ENCODE results near the gene CABP4. TPM values are rescaled to one million over a fixed set of nuclear protein-coding genes. Genes with fewer than 3 reads are reported as not detected.

CABP4 gene
- total and polyA plus RNA-seq, 10 of the 15 experiments (the other 5 are each of a cell fraction or from before 2014, with no cell fraction given) = 0.04 to 0.41 (median 0.14) TPM; not detected in 2

- ChIA-PET POLR2A (interaction anchor here (0.7 to 3.9 kb wide), 10 partner anchors 12 to 50 kb away, joined by 3 to 28 read pairs (median 8); partner anchors contain the start of genes PPP1CA, PTPRCAP and TBC1D10C), RAD21 (ENCODE audit: unreplicated experiment) (interaction anchor here (0.9 to 2.4 kb wide), 4 partner anchors 18 to 41 kb away, joined by 3 to 8 read pairs (median 4); partner anchors contain the start of genes PPP1CA and RAD9A), CTCF (interaction anchor here (0.9 to 1.6 kb wide), 5 partner anchors 12 to 50 kb away, joined by 3 to 5 read pairs (median 4); partner anchors contain the start of genes PTPRCAP and TMEM134), SMC1A (ENCODE audit: uncharacterized antibody, unreplicated experiment) (interaction anchor here (1.1 to 1.5 kb wide), 4 partner anchors 12 to 68 kb away, joined by 3 to 7 read pairs (median 3); partner anchors contain the start of gene TBC1D10C)
- Histone ChIP-seq H3K79me2 (ENCODE audit: control insufficient read depth, insufficient read depth, low read length) (no peaks in the 10 kb centered on the region), H3K4me3 (no peak overlapping the region), H3K4me1 (ENCODE audit: control insufficient read depth, insufficient read depth, low read length) (peaks cover 2% of the 10 kb centered on the region; the same call in 1 of the 2 replicates), H4K20me1 (ENCODE audit: control insufficient read depth, insufficient read depth) (no peaks in the 10 kb centered on the region), H3K9ac (ENCODE audit: control insufficient read depth, insufficient read depth, low read length) (no peak overlapping the region), H3K9me3 (replicated peaks; ENCODE audit: control insufficient read depth, insufficient read depth, low read length) (no peaks in the 10 kb centered on the region), H3K36me3 (ENCODE audit: control insufficient read depth in 2 of 2, insufficient read depth in 2 of 2, low read length in 1 of 2) (no peaks in the 10 kb centered on the region), H2AFZ (ENCODE audit: control insufficient read depth, low read depth, low read length) (no peak overlapping the region), H3K27ac (ENCODE audit: control insufficient read depth, insufficient read depth) (no peak overlapping the region), H3K27me3 (replicated peaks in 1 of 2; ENCODE audit: control insufficient read depth in 2 of 2, insufficient read depth in 2 of 2, low read length in 1 of 2) (peaks cover 0 to 5% of the 10 kb centered on the region in 2 experiments; a peak in 3 of 4 replicates), H3K4me2 (ENCODE audit: control insufficient read depth, insufficient read depth) (no peak overlapping the region)
- TF ChIP-seq MTA3 (IDR thresholded peaks at IDR 0.05; ENCODE audit: borderline replicate concordance, low read length) = no peak
- TF ChIP-seq POLR2AphosphoS5 (IDR thresholded peaks at IDR 0.05; ENCODE audit: low read length) = no peak
- no peak for TF ChIP-seq SREBF1 (IDR thresholded peaks at IDR 0.05; ENCODE audit: low read length)
- TF ChIP-seq HDGF (IDR thresholded peaks at IDR 0.05) = no peak
- TF ChIP-seq ATF7 (IDR thresholded peaks at IDR 0.05; ENCODE audit: low read depth) = no peak
- TF ChIP-seq MAX (IDR thresholded peaks at IDR 0.05; ENCODE audit: low read depth, low read length) = no peak
- no peak for TF ChIP-seq SPI1 (IDR thresholded peaks at IDR 0.05; ENCODE audit: borderline replicate concordance, insufficient read depth, low read depth, low read length)
- TF ChIP-seq ZNF622 (IDR thresholded peaks at IDR 0.05) = no peak
- TF ChIP-seq ELK1 (IDR thresholded peaks at IDR 0.05; ENCODE audit: low read depth, low read length) = no peak
- no peak for TF ChIP-seq CREB1 (IDR thresholded peaks at IDR 0.05; ENCODE audit: low read depth)
- TF ChIP-seq TCF3 (IDR thresholded peaks at IDR 0.05; ENCODE audit: borderline replicate concordance, insufficient read depth, low read depth, low read length) = no peak
- no peak for TF ChIP-seq BMI1 (IDR thresholded peaks at IDR 0.05; ENCODE audit: borderline replicate concordance)
- 66% methylated on average over 21 of the region's 21 CpGs for whole genome bisulfite sequencing (ENCODE audit: insufficient coverage, insufficient replicate concordance, low lambda C conversion rate, missing lambda C conversion rate)
- DNase-seq (ENCODE audit: low read depth, low spot score) (no peak), FAIRE-seq (no peak), ATAC-seq (no peak)
- intact Hi-C loops (cut with micrococcal nuclease; ENCODE audit: unreplicated experiment) (no loop called here), in situ Hi-C loops (cut with MboI) (no loop called here)
- no TSS peak for BruUV-seq (replicated peaks)
These were observed 35.7 kb upstream of the CABP4 start for GRCh38 chr11:67419325-67420049.

All from GM12878 (cell line).